ENCODE measurements around the gene PARVA. TPM values are rescaled to one million over a fixed set of nuclear protein-coding genes. Genes with fewer than 3 reads are reported as not detected.
A peak's percentile ranks its signal among the peaks of the same experiment; 100 is the strongest.

PARVA gene
- total RNA-seq, 1 experiment from 2014 or later = 37.1 TPM

GRCh38 chr11:12526789-12527188, 149.4 kb downstream of the PARVA start:
- DNase-seq (ENCODE audit: low spot score) = no peak

GRCh38 chr11:12528487-12528886, 151.1 kb downstream of the PARVA start:
- DNase-seq (ENCODE audit: low spot score) = no peak

GRCh38 chr11:12529041-12529440, 151.7 kb downstream of the PARVA start:
- no peak for DNase-seq (ENCODE audit: low spot score)

DNA sequence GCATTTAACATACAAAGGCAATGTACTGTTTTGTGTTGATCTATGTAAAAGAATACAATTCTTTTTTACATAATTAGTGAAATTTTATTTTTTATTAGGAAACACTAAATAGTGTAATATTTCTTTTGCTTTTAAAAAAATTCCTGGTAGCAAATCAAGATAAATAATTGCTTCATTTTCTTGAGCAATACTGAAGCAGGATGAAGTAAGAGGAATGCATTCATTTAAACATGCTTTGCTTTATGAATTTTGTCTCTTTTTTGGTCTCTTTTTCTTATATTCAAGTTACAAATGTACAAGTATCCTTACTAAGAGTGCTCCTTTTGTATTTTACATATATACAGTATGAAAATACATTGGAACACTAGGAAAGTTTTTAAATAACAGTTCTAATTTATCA, 152.4 kb downstream of the PARVA start:
- DNase-seq (ENCODE audit: low spot score) = no peak

DNA sequence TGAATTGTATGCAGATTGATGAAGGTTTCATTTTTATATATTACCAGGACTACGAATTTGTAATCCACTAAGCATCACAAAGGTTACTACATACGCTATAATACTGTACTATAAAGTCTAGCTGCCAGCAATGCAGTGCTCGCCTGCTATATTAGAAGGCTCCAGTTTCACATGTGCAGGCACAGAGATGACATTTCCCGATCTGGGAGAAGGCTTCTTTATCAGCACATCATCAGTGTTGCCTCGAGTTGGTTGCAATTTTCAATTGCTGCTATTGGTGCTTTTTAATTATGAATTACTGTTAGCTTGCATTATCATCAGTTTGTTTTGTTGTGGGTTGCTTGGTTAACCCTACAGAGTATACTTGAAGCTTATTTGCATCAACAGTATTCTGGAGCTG, 153.6 kb downstream of the PARVA start:
- no peak for DNase-seq (ENCODE audit: low spot score)

DNA sequence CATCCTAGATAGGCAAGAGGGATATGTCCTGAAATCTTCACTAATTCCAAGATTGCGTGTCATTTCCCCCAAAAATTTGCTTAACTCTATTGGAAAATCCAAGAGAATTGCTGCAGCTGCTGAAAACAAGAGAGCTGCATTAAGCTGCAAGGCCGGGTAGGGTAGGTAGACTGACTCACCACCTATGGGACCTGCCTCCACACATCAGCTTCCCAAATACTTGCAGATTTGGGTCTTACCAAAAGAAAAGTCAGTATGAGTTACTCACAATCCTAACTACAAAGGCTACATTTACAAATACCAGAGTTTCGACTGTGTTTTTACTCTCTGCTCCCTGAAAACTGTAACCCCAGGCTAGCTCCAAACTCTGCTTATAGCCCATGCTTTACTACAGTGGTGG, 154.3 kb downstream of the PARVA start:
- DNase-seq (ENCODE audit: low spot score) = no peak

DNA sequence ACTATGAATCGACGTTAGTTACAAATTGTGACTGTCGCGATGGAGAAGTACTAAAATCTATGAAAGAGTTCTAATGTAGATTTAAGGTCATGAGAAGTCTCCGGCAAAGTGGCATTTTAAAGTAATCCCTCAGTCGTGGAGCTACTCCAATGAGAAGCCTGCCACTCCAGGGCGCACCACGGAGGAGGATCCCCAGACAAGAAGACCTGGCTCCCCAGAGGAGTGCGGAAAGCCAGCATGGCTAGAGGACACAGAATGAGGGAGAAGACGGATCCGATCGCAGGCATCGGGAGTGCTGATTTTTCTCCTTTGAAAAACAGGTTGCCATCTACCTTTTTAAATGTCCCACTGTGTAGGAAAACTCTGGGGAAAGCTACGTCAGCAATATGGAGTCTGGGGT, 155.2 kb downstream of the PARVA start:
- DNase-seq (ENCODE audit: low spot score) = no peak

- no peak for DNase-seq (ENCODE audit: low spot score)
These were observed 157.2 kb downstream of the PARVA start for GRCh38 chr11:12534549-12534948.

DNA sequence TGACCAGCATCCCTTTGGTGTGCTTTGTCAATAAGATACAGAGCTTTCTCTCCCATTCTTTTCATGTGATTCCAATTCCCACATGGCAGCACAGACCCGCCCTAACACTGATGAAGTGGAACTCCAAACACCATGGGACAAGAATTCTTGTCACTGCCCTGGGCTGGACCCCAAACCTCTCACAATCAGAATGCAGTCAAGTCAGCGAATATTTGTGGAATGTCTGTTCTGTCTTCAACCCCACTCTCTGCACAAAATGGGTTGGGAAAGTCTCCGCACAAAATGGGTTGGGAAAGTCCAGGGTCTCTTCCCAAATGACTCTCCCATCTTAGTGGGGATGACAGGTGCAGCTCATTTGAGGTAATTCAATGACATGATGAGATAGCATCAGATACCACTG, 157.9 kb downstream of the PARVA start:
- DNase-seq (ENCODE audit: low spot score) = no peak

DNA sequence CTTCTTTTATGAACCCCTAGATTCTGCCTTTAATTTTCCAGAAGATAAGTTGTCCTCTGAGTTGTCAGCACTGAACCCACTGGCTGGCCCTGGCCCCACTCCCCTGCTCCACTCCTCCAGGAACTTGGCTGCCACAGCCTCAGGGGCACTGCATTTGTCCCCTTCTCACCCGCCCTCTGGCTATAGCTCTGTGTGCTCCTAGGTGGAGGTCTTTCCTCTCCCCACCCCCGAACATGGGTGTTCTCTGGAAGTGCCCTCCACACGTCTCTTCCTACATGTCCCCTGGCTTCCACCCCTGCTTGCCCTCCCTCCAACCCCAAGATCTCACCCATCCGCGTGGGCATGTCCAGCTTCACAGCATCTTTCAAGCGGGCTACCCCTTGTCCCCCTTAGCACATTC, 159.2 kb downstream of the PARVA start:
- DNase-seq (ENCODE audit: low spot score) = no peak

DNA sequence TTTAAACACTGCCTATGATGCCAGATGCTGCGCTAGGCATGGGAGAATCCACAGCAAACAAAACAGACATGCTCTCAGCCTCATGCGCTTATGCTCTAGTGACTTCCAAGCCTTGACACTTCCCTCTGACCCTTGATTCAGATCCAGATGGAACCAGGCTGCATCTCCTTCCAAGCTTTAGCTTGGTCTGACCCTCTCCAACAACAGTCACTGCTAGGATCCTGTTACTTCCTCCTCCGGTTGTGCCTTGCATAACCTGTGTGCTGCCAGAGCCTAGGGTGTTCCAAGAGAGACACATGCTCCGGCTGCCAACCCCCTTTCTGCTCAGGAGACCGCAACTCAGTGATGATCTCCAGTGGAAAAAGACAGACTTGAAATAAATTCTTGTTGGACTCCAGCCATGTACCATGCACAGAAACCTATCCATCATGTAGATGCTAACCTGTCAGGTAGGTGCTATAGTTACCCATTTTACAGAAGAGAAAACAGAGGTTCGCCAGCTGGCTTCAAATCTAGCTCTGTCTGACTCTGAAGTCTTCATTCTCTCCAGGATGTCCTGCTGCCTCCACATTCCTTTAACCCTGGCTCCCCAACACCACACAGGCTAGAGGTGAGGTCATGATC, 160.5 kb downstream of the PARVA start:
- DNase-seq (ENCODE audit: low spot score) = no peak

GRCh38 chr11:12538889-12539421, 161.6 kb downstream of the PARVA start:
- DNase-seq (ENCODE audit: low spot score) = no peak

DNA sequence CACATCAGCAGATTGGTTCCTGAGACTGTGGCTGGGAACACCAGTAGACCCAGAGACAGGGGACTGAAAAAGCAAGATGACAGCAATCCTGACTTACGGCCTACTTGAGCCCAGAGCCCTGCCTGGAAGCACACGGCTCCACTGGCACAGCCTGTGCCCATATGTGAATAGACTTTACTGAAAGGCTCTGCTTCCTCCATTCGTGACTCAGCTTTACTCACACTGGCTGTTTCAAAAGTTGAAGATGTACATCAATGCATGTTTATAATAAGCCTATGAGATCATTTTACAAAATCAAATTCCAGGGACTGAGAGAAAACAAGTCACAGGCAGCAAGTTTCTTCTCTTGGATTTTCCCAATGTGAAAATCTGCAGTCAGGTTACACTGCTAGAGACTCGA, 162.2 kb downstream of the PARVA start:
- DNase-seq (ENCODE audit: low spot score) = no peak

DNA sequence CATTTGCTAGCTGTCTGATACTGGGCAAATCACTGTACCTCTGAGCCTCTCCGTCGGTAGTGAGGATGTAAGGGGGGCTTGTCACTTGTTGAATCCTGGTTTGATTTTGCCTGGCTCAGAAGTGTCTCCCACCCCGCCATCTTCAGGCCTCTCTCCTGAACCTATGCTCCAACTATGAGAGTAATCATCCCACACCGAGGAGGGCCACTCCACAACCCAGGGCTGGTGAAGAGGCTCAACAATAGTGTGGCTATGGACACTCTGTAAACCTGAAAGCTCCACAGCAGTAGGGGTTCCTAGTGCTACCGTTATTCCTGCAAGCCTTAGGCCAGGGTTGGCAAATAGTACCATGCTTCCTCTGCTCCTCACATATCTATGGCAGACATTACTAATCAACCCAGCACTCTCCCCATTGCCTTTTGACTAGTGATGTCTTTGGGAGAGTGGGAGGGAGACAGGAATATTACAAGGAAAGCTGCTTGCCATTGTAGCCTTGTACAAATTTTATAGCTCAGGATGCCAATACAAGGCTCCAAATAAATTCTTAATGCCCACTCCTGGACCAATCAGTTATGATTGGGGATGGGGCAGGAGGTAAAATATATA, 162.8 kb downstream of the PARVA start:
- DNase-seq (ENCODE audit: low spot score) = peak; percentile 53

DNA sequence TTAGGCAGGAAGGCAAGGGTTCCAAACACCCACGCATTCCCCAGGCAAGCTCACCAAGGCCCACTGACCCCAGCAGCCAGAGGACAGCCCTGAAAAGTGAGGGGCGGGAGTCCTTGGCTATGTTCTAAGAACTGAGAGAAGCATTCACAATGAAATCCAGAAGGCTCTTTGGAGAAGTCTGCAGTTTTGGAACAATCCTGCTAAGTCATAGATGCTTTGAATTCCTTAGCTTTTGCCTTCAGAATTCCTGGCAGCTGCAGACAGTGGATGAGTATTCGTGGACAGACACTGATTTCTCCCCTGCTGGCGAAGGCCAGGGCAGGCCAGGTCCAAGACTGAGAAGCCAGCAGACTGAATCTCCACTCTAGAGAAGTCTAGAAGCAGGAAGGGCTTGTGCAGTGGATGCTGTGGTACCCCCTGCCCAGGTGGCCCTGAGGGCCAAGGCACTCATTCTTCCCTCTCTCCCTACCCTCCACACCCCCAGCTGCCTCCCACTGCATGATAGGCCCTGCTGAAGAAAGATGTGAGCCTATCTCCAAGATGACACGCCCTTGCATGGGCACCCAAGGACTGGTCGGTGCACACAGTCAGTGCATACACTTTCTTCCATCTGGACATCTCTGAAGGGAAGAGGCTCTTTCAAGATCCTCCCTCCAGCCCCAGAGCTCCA, 163.7 kb downstream of the PARVA start:
- DNase-seq (ENCODE audit: low spot score) = no peak

DNA sequence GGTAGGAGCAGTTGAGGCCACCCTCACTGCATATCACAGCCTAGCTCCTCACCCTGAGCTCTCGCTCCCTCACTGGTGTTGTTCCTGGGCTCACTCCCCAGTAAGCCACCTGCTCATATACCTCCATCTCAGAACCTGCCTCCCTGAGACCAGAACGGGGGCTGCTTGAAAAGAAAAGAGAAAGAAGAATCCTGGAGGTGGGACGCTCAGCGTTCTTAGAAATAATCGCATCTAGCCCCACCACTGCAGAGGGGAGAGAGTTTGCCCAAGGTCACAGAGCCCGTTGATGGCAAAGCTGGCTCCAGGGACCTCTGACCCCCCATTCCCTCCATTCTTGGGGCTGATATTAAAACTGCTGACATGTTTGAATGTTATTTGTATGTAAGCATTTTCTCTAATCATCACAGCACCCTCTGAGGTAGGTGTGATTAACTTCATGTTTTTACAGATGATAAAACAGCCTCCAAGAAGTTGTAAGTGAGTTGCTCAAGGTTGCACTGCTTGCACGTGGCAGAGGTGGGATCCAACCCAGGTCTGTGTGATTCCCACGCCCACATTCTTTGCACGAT, 164.3 kb downstream of the PARVA start:
- no peak for DNase-seq (ENCODE audit: low spot score)

DNA sequence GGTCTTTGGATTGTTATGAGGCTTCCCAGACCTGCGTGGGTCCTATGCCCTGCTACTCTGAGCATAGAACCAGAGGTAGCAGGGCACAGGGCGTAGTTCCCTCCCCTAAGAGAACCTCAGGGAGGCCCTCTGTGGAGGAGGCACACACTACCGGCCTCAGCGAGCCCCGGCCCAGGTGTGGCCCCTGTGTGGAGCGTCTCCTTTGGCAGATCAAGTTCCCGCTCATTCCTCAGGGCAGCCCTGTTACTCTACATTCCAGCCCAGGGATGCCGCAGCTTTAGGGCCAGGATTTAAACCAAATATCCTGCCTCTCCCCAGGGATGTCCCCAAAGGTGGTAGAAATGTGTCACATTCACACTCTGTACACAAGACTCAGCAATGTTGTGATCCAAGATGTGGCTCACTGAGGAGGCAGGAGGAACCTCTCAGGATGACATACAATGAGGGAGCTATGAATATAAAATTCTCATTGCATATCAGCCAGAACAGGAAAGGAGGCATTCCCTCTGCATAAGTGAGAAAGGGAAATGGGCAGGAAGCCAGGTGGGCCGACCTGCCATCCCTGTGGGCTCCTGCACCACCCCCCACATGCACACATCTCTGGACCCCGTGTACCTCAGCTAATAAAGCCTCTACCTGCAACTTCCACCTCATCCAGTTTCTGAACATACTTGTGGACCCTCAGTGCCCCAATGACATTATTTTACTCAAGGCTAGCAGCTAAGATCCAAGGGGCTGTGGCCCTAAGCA, 165.0 kb downstream of the PARVA start:
- no peak for DNase-seq (ENCODE audit: low spot score)

DNA sequence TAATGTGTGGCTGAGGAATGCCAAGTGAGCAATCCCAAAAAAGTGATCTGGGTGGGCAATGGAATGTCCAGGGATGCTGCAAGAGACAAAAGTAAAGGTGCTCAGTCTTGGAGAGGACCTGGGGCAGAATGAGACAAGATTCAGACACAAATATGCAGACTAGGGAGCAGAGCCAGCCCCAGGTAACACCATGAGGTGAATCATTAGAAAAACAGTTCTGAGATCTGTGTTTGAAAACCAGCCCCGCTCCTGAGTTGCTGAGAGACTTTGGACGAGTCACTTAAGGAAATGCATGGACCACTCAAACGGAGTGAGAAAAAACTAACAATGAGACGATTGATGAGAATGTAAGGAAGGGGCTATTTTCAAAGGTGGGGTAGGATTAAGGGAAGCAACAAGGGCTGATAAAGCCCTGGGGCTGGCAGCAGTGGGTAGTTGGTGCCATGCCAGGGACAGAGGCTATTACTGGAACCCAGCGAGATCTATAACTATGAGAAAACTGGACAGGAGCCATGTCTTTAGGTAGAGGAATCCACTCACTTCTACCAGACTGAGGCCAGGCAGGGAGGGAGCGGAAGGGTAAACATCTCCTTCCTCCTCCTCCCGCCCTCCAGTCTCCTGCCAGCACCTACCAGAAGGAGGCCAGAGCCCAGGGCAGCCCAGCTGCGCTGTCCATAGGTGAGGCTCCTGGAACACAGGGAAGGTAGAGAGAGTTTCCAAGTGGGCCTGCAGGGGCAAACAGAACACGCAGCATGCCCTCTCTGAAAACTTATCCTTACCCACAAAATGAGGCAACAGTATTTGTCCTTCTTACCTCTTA, 166.4 kb downstream of the PARVA start:
- no peak for DNase-seq (ENCODE audit: low spot score)

- DNase-seq (ENCODE audit: low spot score) = no peak
These were observed 167.8 kb downstream of the PARVA start for GRCh38 chr11:12544986-12545775.

- no peak for DNase-seq (ENCODE audit: low spot score)
These were observed 168.8 kb downstream of the PARVA start for GRCh38 chr11:12546122-12546521.
